HG03196 (cell line): ENCODE results near the gene FTH1.
"Not testable (repeated sequence)": the region's sequence is repeated elsewhere in the genome, so short reads cannot be mapped to it uniquely, and the experiment has no call there.

Experiments
- ATAC-seq: cut with Tn5 transposase; IDR thresholded peaks from one replicate; pipeline ENCODE4 v1.9.1; 2021; ENCODE audit not compliant: unreplicated experiment

The FTH1 gene

DNA sequence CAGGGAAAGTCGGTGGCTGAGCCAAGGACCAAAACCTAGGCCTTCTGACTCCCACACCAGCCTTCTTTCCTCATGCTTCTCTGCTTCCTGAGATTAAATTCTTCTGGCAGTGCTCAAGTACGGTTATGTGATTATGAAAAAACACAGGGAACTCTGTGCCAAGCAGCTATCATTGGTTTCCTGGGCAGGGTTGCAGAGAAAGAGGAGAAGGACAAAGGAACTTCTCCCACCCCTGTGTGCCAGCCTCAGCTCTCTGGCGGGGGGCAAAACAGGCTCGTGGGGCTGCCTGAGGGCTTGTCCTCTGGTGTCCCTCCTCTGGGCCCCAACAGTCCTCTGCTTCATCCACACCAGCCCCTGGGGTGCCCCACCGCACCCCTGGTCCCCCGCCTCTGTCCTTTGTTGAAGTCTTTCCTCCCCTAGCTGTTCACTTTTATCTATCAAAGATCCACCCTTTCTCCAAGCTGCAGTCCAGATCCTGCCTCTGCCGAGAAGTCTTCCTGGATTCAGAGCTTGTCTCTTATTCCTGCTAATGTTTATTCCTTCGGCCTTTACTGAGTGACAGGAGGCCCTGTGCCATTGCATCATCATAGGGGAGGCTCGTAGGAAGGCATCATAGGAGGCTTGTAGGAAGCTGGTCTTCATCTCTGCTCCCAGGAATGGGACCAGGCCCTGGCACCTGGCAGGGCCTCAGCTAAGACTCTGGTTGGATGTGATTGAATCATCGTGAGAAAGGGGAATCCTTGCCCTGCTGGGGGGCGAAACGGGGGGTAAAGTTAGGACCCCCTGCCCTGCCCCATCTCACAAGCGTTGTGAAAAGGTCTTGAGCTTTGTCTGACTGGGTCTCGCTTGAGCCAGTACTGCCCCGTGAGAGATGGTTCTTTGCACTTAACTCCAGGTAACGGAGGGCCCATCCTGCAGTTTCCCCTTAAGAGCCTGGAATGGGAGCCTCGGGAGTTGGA lies 11.5 kb upstream of the FTH1 start:
- no peak for ATAC-seq

GRCh38 chr11:61976813-61977475 lies 9.5 kb upstream of the FTH1 start:
- no peak for ATAC-seq

- ATAC-seq: no peak
These were observed 9.0 kb upstream of the FTH1 start for GRCh38 chr11:61976420-61976800.

DNA sequence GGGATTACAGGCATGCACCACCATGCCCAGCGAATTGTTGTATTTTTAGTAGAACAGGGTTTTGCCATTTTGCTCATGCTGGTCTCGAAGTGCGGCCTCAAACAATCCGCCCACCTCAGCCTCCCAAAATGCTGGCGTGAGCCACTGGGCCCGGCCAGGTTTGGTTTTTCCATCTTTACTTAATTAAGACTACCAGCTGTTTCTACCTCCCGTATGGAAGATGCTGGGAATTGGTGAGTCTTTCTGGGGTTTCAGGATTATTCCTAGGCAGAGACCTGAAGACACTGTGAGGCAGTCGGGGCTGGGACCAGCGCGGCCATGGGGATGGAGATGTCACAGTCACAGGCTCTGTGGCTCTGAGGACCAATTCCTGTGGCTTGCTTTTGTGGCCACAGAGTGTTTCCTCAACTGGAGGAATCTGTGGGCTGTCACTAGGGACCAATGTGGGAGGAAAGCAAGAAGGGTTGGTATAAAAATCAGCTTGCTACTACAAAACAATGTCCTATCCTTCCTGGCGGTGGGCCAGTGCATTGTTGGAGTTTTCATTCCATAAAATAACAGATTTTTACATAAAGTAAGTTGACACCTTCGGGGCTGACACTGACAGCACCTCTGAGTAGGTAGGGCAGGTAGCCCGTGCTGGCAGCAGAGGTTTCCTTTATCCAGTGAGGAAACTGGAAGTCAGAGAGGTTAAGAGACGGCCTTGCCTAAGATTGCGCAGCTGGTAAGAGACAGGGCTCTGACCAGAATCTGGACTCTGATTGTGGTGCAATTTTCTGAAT lies 8.4 kb upstream of the FTH1 start:
- no peak for ATAC-seq

DNA sequence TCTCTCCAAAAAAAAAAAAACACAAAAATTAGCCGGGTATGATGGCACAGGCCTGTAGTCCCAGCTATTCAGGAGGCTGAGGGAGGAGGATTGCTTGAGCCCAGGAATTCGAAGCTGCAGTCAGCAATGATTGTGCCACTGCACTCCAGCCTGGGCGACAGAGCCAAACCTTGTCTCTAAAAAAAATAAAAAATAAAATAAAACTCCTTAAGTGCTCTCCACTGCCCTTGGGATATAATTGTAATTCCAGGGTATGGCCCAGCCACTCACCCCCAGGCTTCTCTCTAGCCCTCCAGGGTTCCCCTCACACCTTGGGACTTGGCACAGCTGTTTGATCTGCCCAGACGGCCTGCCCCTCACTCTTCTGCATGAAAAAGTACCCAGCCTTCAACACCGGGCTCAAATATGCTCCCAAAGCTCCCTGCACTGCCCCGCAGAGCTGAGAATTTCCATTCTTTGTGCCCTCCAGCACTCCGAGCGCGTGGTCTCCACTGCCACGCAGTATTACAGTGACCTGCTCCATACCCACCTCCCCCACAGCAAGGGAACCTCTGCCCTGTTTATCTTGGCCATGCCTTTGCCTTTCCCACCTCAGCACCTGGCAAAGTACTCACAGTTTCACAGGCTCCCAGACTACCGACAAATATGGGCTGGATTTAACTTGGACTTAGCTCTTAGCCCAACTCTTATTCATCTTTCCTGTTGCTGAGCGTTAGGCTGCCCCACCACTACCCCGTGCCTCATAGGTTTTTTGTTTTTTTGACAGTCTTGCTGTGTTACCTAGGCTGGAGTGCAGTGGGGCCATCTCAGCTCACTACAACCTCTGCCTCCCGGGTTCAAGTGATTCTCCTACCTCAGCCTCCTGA lies 7.6 kb upstream of the FTH1 start:
- no peak for ATAC-seq

- no peak for ATAC-seq
These were observed 6.2 kb upstream of the FTH1 start for GRCh38 chr11:61973476-61974162.

GRCh38 chr11:61972672-61973475 lies 5.4 kb upstream of the FTH1 start:
- no peak for ATAC-seq

- no peak for ATAC-seq
These were observed 4.8 kb upstream of the FTH1 start for GRCh38 chr11:61972112-61972671.

GRCh38 chr11:61971248-61972111 lies 4.0 kb upstream of the FTH1 start:
- no peak for ATAC-seq

DNA sequence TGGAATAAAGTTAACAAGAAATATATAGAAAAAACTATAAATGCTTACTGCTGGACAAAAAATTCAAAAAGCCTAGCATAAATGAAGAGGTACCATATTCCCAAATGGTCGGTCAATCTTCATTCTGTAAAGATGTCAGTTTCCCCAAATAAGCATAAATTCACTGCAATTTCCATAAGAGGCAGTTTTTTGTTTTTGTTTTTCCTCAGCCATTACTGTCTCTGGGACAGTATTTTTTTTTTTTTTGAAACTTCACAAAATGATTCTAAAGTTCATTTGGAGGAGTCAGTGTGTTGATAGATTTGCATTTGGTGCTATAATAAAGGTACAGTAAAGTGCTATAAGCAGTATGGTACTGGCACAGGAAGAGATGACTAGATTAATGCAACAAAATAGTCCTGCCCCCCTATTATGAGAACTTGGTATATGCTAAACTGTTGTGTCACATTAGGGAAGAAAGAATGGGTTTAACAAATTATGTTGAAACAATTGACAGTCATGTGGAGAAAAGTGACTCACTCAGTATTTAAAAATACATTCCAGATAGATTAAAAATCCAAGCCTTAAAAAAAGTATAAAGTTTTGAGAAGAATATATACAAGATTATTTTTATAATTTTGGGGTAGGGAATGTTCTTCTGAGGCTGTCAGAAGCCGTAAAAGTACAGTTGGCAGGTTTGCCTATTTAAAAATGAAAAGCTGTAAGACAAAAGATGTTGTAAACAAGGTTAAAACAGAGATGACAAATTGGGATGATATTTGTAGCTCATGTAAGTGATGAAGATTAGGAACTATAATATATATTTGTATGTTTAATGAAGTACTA lies 2.6 kb upstream of the FTH1 start:
- no peak for ATAC-seq

- ATAC-seq: no peak
These were observed 1.9 kb upstream of the FTH1 start for GRCh38 chr11:61969391-61969758.

- ATAC-seq: no peak
These were observed 1.4 kb upstream of the FTH1 start for GRCh38 chr11:61968758-61969390.

- ATAC-seq: peak; percentile 19
These were observed 707 bp upstream of the FTH1 start for GRCh38 chr11:61967924-61968757.

DNA sequence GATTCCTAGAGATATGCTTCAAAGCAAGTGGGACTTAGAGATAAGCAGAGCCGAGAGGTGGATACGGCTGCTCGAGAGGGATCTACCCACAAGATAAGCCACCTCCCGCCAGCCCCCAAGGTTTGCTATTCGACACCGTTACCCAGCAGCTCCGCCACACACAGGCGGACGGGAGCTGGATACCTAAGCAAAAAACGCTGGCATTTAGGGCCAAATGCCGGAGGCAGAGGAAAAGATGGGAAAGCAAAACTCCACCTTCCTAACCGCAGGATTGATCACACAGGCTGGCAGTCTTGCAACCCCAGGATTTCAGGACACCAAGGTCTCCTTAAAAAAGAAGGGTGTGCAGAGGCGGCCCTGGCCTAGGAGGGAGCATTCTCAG lies 709 bp downstream of the FTH1 start:
- no peak for ATAC-seq

DNA sequence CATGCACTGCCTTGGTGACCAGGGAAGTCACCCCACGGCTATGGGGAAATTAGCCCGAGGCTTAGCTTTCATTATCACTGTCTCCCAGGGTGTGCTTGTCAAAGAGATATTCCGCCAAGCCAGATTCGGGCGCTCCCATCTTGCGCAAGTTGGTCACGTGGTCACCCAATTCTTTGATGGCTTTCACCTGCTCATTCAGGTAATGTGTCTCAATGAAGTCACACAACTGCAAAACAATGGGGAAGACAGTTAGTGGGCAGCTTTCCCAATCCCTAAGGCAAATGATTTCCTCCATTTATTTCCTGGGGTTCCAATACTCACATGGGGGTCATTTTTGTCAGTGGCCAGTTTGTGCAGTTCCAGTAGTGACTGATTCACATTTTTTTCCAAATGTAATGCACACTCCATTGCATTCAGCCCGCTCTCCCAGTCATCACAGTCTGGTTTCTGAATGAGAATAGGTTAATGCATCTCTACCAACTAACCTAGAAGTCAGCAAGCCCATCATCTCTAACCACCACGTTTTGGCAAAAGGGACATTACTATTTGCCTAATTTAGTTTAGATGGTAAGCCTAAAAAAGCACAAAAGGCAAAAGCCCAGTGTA lies 2.7 kb downstream of the FTH1 start:
- not testable (repeated sequence) for ATAC-seq
